Measurements from ENCODE around the gene MACF1.
A peak's percentile ranks its signal among the peaks of the same experiment; 100 is the strongest.
"Not testable (repeated sequence)": the region's sequence is repeated elsewhere in the genome, so short reads cannot be mapped to it uniquely, and the experiment has no call there.

MACF1 gene

GRCh38 chr1:39446986-39447567 lies 242.6 kb downstream of the MACF1 start:
- H3K4me3 ChIP-seq (ENCODE audit: low read depth, low read length), result no peak overlapping the region
- in situ Hi-C loops (cut with HindIII; ENCODE audit: low sequenced_read_pairs), result no loop called here
- TF ChIP-seq CTCF (IDR thresholded peaks at IDR 0.05; ENCODE audit: low read depth, low read length, missing control alignments), result no peak
- DNase-seq (ENCODE audit: low read depth), result no peak

- in situ Hi-C loops (cut with HindIII; ENCODE audit: low sequenced_read_pairs); H3K4me3 ChIP-seq (ENCODE audit: low read depth, low read length); DNase-seq (ENCODE audit: low read depth): not testable (repeated sequence)
These were observed 245.5 kb downstream of the MACF1 start for GRCh38 chr1:39450041-39450440.

GRCh38 chr1:39450956-39451606 lies 246.6 kb downstream of the MACF1 start:
- no peak for DNase-seq (ENCODE audit: low read depth)
- TF ChIP-seq CTCF (IDR thresholded peaks at IDR 0.05; ENCODE audit: low read depth, low read length, missing control alignments), result no peak
- in situ Hi-C loops (cut with HindIII; ENCODE audit: low sequenced_read_pairs), result no loop called here
- H3K4me3 ChIP-seq (ENCODE audit: low read depth, low read length), result no peak overlapping the region

- no peak overlapping the region for H3K4me3 ChIP-seq (ENCODE audit: low read depth, low read length)
- no peak for DNase-seq (ENCODE audit: low read depth)
- in situ Hi-C loops (cut with HindIII; ENCODE audit: low sequenced_read_pairs), result no loop called here
- TF ChIP-seq CTCF (IDR thresholded peaks at IDR 0.05; ENCODE audit: low read depth, low read length, missing control alignments), result no peak
These were observed 247.6 kb downstream of the MACF1 start for GRCh38 chr1:39452081-39452480.

- H3K4me3 ChIP-seq (ENCODE audit: low read depth, low read length), result no peak overlapping the region
- in situ Hi-C loops (cut with HindIII; ENCODE audit: low sequenced_read_pairs), result no loop called here
- DNase-seq (ENCODE audit: low read depth), result no peak
- TF ChIP-seq CTCF (IDR thresholded peaks at IDR 0.05; ENCODE audit: low read depth, low read length, missing control alignments), result no peak
These were observed 248.0 kb downstream of the MACF1 start for GRCh38 chr1:39452540-39452939.

- no peak overlapping the region for H3K4me3 ChIP-seq (ENCODE audit: low read depth, low read length)
- TF ChIP-seq CTCF (IDR thresholded peaks at IDR 0.05; ENCODE audit: low read depth, low read length, missing control alignments), result no peak
- in situ Hi-C loops (cut with HindIII; ENCODE audit: low sequenced_read_pairs), result no loop called here
- peak; percentile 16 for DNase-seq (ENCODE audit: low read depth)
These were observed 249.1 kb downstream of the MACF1 start for GRCh38 chr1:39453603-39454002.

GRCh38 chr1:39458991-39459390 lies 254.5 kb downstream of the MACF1 start:
- in situ Hi-C loops (cut with HindIII; ENCODE audit: low sequenced_read_pairs), result loop anchor here (5.0 kb wide), 1 partner anchor 107 kb away; no protein-coding TSS in a partner anchor
- no peak overlapping the region for H3K4me3 ChIP-seq (ENCODE audit: low read depth, low read length)
- no peak for DNase-seq (ENCODE audit: low read depth)
- no peak for TF ChIP-seq CTCF (IDR thresholded peaks at IDR 0.05; ENCODE audit: low read depth, low read length, missing control alignments)
